Measurements from ENCODE around the gene RASAL3. TPM values are rescaled to one million over a fixed set of nuclear protein-coding genes. Genes with fewer than 3 reads are reported as not detected.
"Not testable (repeated sequence)": the region's sequence is repeated elsewhere in the genome, so short reads cannot be mapped to it uniquely, and the experiment has no call there.

The RASAL3 gene
- total RNA-seq, 1 donor from 2014 or later = not detected

GRCh38 chr19:15419413-15420025 is 44.8 kb downstream of the RASAL3 start:
- peaks cover 14% of the 10 kb centered on the region for H3K4me1 Mint-ChIP-seq (ENCODE audit: low read depth, unreplicated experiment)
- H3K4me3 Mint-ChIP-seq (ENCODE audit: unreplicated experiment) = peak overlapping the region; percentile 96
- H3K27ac Mint-ChIP-seq (ENCODE audit: unreplicated experiment) = peak overlapping the region; percentile 2
- H3K9me3 Mint-ChIP-seq (ENCODE audit: unreplicated experiment) = peaks cover 14% of the 10 kb centered on the region
- H3K27me3 Mint-ChIP-seq (ENCODE audit: unreplicated experiment) = peaks cover 7% of the 10 kb centered on the region
- peak; percentile 37 for TF ChIP-seq CTCF (IDR thresholded peaks at IDR 0.05; ENCODE audit: partially characterized antibody, unreplicated experiment)
- DNase-seq = no peak
- peaks cover 4% of the 10 kb centered on the region for H3K36me3 Mint-ChIP-seq (ENCODE audit: unreplicated experiment)

DNA sequence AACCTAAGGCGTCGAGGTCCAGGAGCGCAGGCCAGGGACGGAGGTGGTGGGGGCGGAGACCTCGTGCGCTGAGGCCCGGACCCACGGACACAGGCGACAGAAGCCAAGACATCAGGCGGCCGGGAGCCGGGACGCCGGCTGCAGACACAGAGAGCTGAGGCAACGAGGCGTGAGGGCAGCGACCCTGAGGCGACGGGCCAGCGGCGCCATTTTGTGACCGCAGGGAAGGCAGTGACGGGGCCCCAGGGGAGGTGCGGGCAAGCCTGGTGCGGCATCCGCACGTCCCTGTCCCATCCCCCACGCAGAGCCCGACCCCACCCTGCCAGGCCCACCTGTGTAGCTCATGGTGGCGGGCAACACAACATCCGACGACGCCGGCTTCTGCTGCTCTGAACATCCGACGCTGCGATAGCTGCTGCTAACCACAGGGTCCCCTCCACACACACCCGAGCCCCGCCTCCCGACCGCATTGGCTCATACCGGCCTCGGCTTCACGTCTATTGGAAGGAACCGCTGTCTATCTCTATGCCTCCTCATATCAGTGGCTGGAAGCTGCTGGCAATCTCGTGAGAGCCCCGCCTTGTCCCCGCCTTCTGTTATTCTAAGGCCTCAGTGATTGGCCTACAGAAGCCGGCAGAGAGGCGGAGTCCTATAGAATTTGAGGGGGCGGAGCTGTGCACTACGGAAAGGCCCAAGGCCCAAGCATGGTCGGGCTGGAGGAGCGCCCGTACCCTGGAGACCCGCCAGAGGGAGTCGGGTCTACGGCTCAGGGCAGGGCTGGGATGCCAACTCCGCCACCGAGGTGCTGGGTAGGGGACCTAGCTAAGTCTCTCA is 45.5 kb downstream of the RASAL3 start, which contains the start of gene AKAP8L:
AKAP8L (minus strand) TSS at position 410 of the 834 bp plus-strand sequence; CDS start at position 345, 65 bp downstream.
- DNase-seq = peak; percentile 98
- Mint-ChIP-seq H3K4me3 (ENCODE audit: unreplicated experiment) (peak within 1 kb of the TSS; percentile 96), H3K27me3 (ENCODE audit: unreplicated experiment) (peaks cover 7% of the 10 kb centered on the region), H3K27ac (ENCODE audit: unreplicated experiment) (peak within 1 kb of the TSS; percentile 100), H3K9me3 (ENCODE audit: unreplicated experiment) (peaks cover 14% of the 10 kb centered on the region), H3K4me1 (ENCODE audit: low read depth, unreplicated experiment) (peaks cover 14% of the 10 kb centered on the region), H3K36me3 (ENCODE audit: unreplicated experiment) (peaks cover 4% of the 10 kb centered on the region)
- TF ChIP-seq CTCF (IDR thresholded peaks at IDR 0.05; ENCODE audit: partially characterized antibody, unreplicated experiment) = peak; percentile 73

DNA sequence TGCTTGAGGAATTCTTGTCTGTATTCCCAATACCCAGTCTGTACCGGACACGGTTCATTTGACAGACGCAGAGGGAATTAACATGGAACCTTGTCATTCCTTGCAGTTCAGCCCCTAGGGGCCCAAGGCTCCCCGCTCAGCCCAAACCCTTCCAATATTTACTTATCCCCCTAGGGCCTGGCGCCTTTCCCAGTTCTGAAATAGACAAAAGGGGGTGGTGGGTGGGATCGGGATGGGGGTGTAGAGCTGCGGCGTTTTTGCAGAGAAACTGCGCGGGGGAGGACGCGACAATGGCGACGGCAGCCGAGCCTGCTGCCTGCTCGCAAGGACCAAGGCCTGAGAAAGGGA is 46.1 kb downstream of the RASAL3 start:
- peak overlapping the region; percentile 100 for H3K27ac Mint-ChIP-seq (ENCODE audit: unreplicated experiment)
- no peak for DNase-seq
- H3K4me1 Mint-ChIP-seq (ENCODE audit: low read depth, unreplicated experiment) = peaks cover 18% of the 10 kb centered on the region
- H3K9me3 Mint-ChIP-seq (ENCODE audit: unreplicated experiment) = peaks cover 12% of the 10 kb centered on the region
- peak overlapping the region; percentile 96 for H3K4me3 Mint-ChIP-seq (ENCODE audit: unreplicated experiment)
- no peaks in the 10 kb centered on the region for H3K36me3 Mint-ChIP-seq (ENCODE audit: unreplicated experiment)
- peaks cover 7% of the 10 kb centered on the region for H3K27me3 Mint-ChIP-seq (ENCODE audit: unreplicated experiment)
- no peak for TF ChIP-seq CTCF (IDR thresholded peaks at IDR 0.05; ENCODE audit: partially characterized antibody, unreplicated experiment)

DNA sequence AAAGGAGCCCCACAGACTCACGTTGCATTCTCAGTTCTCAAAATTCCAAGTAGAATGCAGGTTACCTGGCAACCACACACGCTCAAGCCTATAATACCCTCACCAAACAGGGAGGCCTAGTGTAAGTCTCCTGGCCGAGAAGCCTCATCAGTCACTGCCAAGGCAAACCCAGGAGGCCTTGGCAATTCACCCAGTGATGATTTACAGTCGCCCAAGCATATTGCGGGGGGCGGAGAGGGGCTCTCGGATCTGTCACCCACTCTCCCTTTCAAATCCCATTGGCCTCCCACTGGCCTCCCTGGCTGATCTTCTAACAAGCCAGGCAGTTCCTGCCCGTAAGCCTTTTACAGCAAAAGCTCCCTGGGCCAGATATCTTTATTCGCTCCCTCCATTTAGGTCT is 46.6 kb downstream of the RASAL3 start:
- Mint-ChIP-seq H3K4me3 (ENCODE audit: unreplicated experiment) (peak overlapping the region; percentile 96), H3K27me3 (ENCODE audit: unreplicated experiment) (peaks cover 7% of the 10 kb centered on the region), H3K27ac (ENCODE audit: unreplicated experiment) (peak overlapping the region; percentile 100), H3K4me1 (ENCODE audit: low read depth, unreplicated experiment) (peaks cover 22% of the 10 kb centered on the region), H3K36me3 (ENCODE audit: unreplicated experiment) (no peaks in the 10 kb centered on the region), H3K9me3 (ENCODE audit: unreplicated experiment) (peaks cover 12% of the 10 kb centered on the region)
- TF ChIP-seq CTCF (IDR thresholded peaks at IDR 0.05; ENCODE audit: partially characterized antibody, unreplicated experiment) = no peak
- no peak for DNase-seq

DNA sequence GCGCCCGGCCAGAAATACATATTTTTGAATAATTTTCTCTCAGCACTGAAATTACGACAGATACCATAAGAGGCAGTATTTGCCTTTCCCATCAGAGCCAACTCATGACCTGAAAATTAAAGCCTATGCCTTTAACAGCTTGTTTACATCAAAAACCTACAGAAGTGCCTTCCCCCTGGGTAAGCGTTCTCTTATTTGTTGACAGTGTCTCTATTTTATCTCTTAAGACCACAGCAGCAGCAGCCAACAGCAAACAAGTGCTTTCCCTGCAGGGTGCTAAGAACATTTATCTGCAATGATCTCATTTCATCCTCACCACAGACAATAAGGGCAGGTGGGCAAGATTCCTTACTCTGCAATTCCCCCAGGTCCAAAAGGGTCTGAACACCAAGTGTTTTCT is 51.5 kb downstream of the RASAL3 start:
- Mint-ChIP-seq H3K4me3 (ENCODE audit: unreplicated experiment) (peak overlapping the region; percentile 64), H3K27ac (ENCODE audit: unreplicated experiment) (peak overlapping the region; percentile 67), H3K9me3 (ENCODE audit: unreplicated experiment) (peaks cover 3% of the 10 kb centered on the region), H3K27me3 (ENCODE audit: unreplicated experiment) (peaks cover 1% of the 10 kb centered on the region), H3K36me3 (ENCODE audit: unreplicated experiment) (no peaks in the 10 kb centered on the region), H3K4me1 (ENCODE audit: low read depth, unreplicated experiment) (peaks cover 22% of the 10 kb centered on the region)
- DNase-seq = no peak
- TF ChIP-seq CTCF (IDR thresholded peaks at IDR 0.05; ENCODE audit: partially characterized antibody, unreplicated experiment) = no peak

- not testable (repeated sequence) for DNase-seq; H3K4me3 Mint-ChIP-seq (ENCODE audit: unreplicated experiment); H3K9me3 Mint-ChIP-seq (ENCODE audit: unreplicated experiment); H3K27me3 Mint-ChIP-seq (ENCODE audit: unreplicated experiment); H3K36me3 Mint-ChIP-seq (ENCODE audit: unreplicated experiment); H3K27ac Mint-ChIP-seq (ENCODE audit: unreplicated experiment)
- peaks cover 15% of the 10 kb centered on the region for H3K4me1 Mint-ChIP-seq (ENCODE audit: low read depth, unreplicated experiment)
Observed at GRCh38 chr19:15411351-15411750, 53.0 kb downstream of the RASAL3 start.
